ENCODE measurements around the gene ZNF132. TPM values are rescaled to one million over a fixed set of nuclear protein-coding genes. Genes with fewer than 3 reads are reported as not detected.

The ZNF132 gene
- polyA plus RNA-seq, 1 experiment, result 2.7 TPM

GRCh38 chr19:58388175-58388526, 51.8 kb downstream of the ZNF132 start:
- CTCF ChIA-PET, result no interaction called here
- POLR2A ChIA-PET, result no interaction called here
- Histone ChIP-seq H3K36me3 (ENCODE audit: control insufficient read depth, insufficient read depth, low read length) (peaks cover 9% of the 10 kb centered on the region), H3K4me3 (ENCODE audit: low read depth, low read length) (peak overlapping the region; percentile 62), H3K27me3 (ENCODE audit: control insufficient read depth, insufficient read depth, low read length) (no peaks in the 10 kb centered on the region)
- no peak for DNase-seq (ENCODE audit: low read depth)
- TF ChIP-seq CTCF (IDR thresholded peaks at IDR 0.05; ENCODE audit: insufficient read depth, low read depth, low read length), result no peak

DNA sequence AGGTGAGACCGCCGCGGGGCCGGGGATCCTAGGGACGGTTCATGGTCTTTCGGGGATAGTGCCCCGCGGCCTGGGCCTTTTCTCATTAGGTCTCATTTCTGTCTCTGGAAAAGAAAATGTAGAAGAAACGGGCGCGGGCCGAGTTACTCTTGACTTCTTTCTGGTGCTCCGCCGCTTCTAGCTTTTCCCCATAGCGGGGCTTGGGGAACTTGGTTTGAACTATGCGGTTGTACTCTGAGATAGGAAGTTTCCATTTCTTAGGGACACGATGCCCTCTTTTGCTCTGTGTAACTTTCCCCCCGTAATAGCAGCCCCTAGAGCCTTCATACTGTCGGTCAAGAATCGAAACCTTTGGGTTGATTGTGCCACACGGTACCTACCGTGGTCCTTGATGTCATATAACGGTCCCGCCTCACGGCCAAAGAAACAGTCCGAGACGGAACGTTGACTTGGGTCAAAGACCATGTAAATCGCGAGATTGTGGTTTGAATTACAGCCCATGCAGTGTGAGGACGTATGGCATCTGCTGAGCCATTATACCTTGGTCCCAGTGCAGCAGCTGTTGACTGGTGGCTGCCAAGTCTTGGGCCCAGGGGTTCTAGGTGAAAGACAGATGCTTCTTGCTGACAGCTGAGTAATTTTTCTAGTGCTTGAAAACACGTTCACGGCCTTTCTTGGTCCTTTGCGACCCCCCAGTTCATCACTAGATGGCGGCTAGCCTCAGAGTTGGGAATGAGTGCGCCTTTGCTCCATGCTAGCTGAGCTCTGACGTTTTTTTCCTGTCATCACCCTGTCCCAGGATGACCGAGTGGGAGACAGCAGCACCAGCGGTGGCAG, 52.4 kb downstream of the ZNF132 start:
- no peak for DNase-seq (ENCODE audit: low read depth)
- ChIA-PET CTCF (no interaction called here), POLR2A (no interaction called here)
- Histone ChIP-seq H3K36me3 (ENCODE audit: control insufficient read depth, insufficient read depth, low read length) (peaks cover 5% of the 10 kb centered on the region), H3K27me3 (ENCODE audit: control insufficient read depth, insufficient read depth, low read length) (no peaks in the 10 kb centered on the region), H3K4me3 (ENCODE audit: low read depth, low read length) (peak overlapping the region; percentile 62)
- no peak for TF ChIP-seq CTCF (IDR thresholded peaks at IDR 0.05; ENCODE audit: insufficient read depth, low read depth, low read length)

DNA sequence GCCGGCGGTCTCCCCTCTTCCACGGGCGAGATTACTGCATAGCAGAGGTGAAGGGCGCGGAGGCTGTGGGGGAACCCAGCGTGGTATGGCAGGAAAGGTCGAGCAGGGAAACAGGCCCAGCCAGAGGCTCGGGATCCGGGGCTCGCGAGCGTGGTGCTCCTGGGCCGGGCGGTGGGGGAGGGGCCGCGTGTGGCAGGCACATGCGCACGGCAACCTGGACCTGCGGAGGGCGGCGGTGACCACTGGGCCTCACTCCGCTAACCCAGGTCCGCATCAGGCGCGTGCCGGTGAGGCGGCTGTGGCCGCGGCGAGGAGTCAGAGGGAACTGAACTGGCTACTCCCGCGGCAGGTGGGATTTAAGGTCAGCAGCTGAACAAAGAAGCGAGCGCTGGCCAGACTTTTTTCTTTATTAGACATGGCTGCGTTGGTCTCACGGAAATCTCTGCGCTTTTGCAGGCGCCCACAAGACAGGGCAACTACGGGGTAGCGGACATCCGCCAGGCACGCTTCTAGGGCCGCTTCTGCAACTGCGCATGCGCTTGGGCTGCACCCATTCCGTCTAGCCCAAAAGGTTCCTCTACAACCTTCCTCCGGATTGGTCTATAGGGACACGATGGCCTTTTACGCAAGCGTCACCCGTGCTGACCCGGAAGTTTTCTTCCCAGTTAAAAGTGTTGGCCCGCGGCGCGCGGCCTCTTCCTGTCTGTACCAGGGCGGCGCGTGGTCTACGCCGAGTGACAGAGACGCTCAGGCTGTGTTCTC, 53.2 kb downstream of the ZNF132 start, which contains the start of gene RPS5:
Gene RPS5, plus strand, starts transcription at position 694 of the 762 bp plus-strand sequence. CDS start 869 bp downstream, outside the sequence.
- no peak for TF ChIP-seq CTCF (IDR thresholded peaks at IDR 0.05; ENCODE audit: insufficient read depth, low read depth, low read length)
- POLR2A ChIA-PET, result no interaction called here
- H3K36me3 ChIP-seq (ENCODE audit: control insufficient read depth, insufficient read depth, low read length), result peaks cover 3% of the 10 kb centered on the region
- no peaks in the 10 kb centered on the region for H3K27me3 ChIP-seq (ENCODE audit: control insufficient read depth, insufficient read depth, low read length)
- H3K4me3 ChIP-seq (ENCODE audit: low read depth, low read length), result peak within 1 kb of the TSS; percentile 62
- peak; percentile 92 for DNase-seq (ENCODE audit: low read depth)
- CTCF ChIA-PET, result no interaction called here

DNA sequence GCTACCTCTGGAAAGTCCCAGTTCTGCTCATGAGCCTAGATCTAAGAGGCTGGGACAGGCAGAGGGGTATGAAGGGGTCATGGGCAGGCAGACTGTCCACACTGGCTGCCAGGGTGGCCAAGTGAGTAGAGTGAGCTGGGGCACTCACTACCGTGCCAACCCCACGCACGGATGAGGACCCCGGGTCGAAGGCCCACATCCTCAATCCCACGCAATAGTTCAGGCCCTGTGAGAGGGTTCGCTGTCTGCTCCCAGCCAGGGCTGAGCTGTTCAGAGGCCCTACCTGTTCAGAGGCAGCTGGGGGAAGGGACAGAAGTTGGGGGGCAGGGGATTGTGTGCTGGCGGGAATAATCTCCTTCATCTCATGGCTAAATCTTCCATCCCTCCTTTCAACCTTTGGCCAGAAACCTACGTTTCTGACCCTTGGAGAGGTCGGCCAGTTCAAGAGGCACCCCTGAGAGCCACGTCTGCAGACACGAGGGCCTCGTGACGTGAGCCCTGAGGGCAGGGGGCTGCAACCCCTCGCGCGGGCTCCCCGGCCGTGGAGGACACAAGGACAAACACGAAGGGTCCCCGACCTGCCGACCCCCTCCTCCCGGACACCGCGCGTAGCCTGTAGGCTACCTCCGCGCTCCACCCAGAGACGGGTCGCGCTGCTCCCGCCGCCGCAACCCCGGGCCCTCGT, 53.9 kb downstream of the ZNF132 start:
- peak overlapping the region; percentile 62 for H3K4me3 ChIP-seq (ENCODE audit: low read depth, low read length)
- TF ChIP-seq CTCF (IDR thresholded peaks at IDR 0.05; ENCODE audit: insufficient read depth, low read depth, low read length), result no peak
- ChIA-PET CTCF (no interaction called here), POLR2A (no interaction called here)
- no peak for DNase-seq (ENCODE audit: low read depth)
- H3K36me3 ChIP-seq (ENCODE audit: control insufficient read depth, insufficient read depth, low read length), result peaks cover 3% of the 10 kb centered on the region
- no peaks in the 10 kb centered on the region for H3K27me3 ChIP-seq (ENCODE audit: control insufficient read depth, insufficient read depth, low read length)

GRCh38 chr19:58385313-58385890, 54.6 kb downstream of the ZNF132 start:
- POLR2A ChIA-PET, result no interaction called here
- H3K36me3 ChIP-seq (ENCODE audit: control insufficient read depth, insufficient read depth, low read length), result peaks cover 2% of the 10 kb centered on the region
- no peaks in the 10 kb centered on the region for H3K27me3 ChIP-seq (ENCODE audit: control insufficient read depth, insufficient read depth, low read length)
- CTCF ChIA-PET, result no interaction called here
- no peak overlapping the region for H3K4me3 ChIP-seq (ENCODE audit: low read depth, low read length)
- no peak for TF ChIP-seq CTCF (IDR thresholded peaks at IDR 0.05; ENCODE audit: insufficient read depth, low read depth, low read length)
- DNase-seq (ENCODE audit: low read depth), result no peak

Data from BJ (cell line).